ENCODE data around the gene JUNB. TPM values are rescaled to one million over a fixed set of nuclear protein-coding genes. Genes with fewer than 3 reads are reported as not detected.

The JUNB gene
- total and polyA plus RNA-seq, 2 of the 13 experiments (the other 11 are each of a cell fraction or from before 2014, with no cell fraction given), result 7.7 to 8.2 TPM

GRCh38 chr19:12825254-12826131 is 34.2 kb downstream of the JUNB start (continued):
- TF ChIP-seq SOX6 (IDR thresholded peaks at IDR 0.05) (no peak), SOX6 (CRISPR knock-in tag; IDR thresholded peaks at IDR 0.05) (0 out of 2 replicates have a peak, but pooled peaks have one; percentile 18), MATR3 (CRISPR knock-in tag; IDR thresholded peaks at IDR 0.05) (no peak), ZNF816 (CRISPR knock-in tag; IDR thresholded peaks at IDR 0.05; ENCODE audit: borderline replicate concordance) (no peak), IRF9 (CRISPR knock-in tag; IDR thresholded peaks at IDR 0.05; ENCODE audit: borderline replicate concordance) (no peak), ZBTB33 (CRISPR knock-in tag; IDR thresholded peaks at IDR 0.05) (0 out of 2 replicates have a peak, but pooled peaks have one; percentile 15), JUNB (CRISPR knock-in tag; IDR thresholded peaks at IDR 0.05; ENCODE audit: borderline replicate concordance) (no peak), ZNF207 (IDR thresholded peaks at IDR 0.05; ENCODE audit: borderline replicate concordance) (no peak), ARNT2 (CRISPR knock-in tag; IDR thresholded peaks at IDR 0.05; ENCODE audit: low read depth) (no peak), ZMYM4 (CRISPR knock-in tag; IDR thresholded peaks at IDR 0.05) (no peak), EEA1 (CRISPR knock-in tag; IDR thresholded peaks at IDR 0.05; ENCODE audit: borderline replicate concordance) (no peak), ZNF484 (CRISPR knock-in tag; IDR thresholded peaks at IDR 0.05; ENCODE audit: borderline replicate concordance, low read depth) (no peak), HNF4G (IDR thresholded peaks at IDR 0.05; ENCODE audit: borderline replicate concordance, low read depth, low read length) (no peak), HNF4G (CRISPR knock-in tag; IDR thresholded peaks at IDR 0.05; ENCODE audit: borderline replicate concordance, low read depth) (no peak), HCFC1 (IDR thresholded peaks at IDR 0.05; ENCODE audit: low read depth, low read length) (no peak), REL (CRISPR knock-in tag; conservative IDR thresholded peaks at IDR 0.05) (no peak), NKX3-1 (CRISPR knock-in tag; IDR thresholded peaks at IDR 0.05) (0 out of 2 replicates have a peak, but pooled peaks have one; percentile 24), XRCC5 (optimal IDR thresholded peaks at IDR 0.05; ENCODE audit: low read length) (peak; percentile 73)
- TF ChIP-seq, protein P1, sequence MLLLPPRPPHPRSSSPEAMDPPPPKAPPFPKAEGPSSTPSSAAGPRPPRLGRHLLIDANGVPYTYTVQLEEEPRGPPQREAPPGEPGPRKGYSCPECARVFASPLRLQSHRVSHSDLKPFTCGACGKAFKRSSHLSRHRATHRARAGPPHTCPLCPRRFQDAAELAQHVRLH (CRISPR knock-in tag; IDR thresholded peaks at IDR 0.05; ENCODE audit: borderline replicate concordance, low read depth), result no peak
- TF ChIP-seq, protein P2, sequence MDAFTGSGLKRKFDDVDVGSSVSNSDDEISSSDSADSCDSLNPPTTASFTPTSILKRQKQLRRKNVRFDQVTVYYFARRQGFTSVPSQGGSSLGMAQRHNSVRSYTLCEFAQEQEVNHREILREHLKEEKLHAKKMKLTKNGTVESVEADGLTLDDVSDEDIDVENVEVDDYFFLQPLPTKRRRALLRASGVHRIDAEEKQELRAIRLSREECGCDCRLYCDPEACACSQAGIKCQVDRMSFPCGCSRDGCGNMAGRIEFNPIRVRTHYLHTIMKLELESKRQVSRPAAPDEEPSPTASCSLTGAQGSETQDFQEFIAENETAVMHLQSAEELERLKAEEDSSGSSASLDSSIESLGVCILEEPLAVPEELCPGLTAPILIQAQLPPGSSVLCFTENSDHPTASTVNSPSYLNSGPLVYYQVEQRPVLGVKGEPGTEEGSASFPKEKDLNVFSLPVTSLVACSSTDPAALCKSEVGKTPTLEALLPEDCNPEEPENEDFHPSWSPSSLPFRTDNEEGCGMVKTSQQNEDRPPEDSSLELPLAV (CRISPR knock-in tag; conservative IDR thresholded peaks at IDR 0.05; ENCODE audit: low read depth), result no peak
- TF ChIP-seq, protein P3, sequence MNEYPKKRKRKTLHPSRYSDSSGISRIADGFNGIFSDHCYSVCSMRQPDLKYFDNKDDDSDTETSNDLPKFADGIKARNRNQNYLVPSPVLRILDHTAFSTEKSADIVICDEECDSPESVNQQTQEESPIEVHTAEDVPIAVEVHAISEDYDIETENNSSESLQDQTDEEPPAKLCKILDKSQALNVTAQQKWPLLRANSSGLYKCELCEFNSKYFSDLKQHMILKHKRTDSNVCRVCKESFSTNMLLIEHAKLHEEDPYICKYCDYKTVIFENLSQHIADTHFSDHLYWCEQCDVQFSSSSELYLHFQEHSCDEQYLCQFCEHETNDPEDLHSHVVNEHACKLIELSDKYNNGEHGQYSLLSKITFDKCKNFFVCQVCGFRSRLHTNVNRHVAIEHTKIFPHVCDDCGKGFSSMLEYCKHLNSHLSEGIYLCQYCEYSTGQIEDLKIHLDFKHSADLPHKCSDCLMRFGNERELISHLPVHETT (CRISPR knock-in tag; conservative IDR thresholded peaks at IDR 0.05), result 0 out of 2 replicates have a peak, but pooled peaks have one; percentile 29

Measured in HepG2 (cell line).